HG02870 (cell line): ENCODE measurements around the gene GLB1L2.

Experiments
- ATAC-seq: cut with Tn5 transposase; IDR thresholded peaks from one replicate; pipeline ENCODE4 v1.9.1; 2021; ENCODE audit warnings: mild to moderate bottlenecking, moderate library complexity; ENCODE audit not compliant: unreplicated experiment

The GLB1L2 gene

GRCh38 chr11:134401825-134402809, 70.3 kb downstream of the GLB1L2 start:
- no peak for ATAC-seq

- no peak for ATAC-seq
Measured at GRCh38 chr11:134402910-134403309, 71.1 kb downstream of the GLB1L2 start.

- ATAC-seq = no peak
Measured at GRCh38 chr11:134404575-134405341, 73.0 kb downstream of the GLB1L2 start.

- ATAC-seq = no peak
Measured at GRCh38 chr11:134405436-134405835, 73.6 kb downstream of the GLB1L2 start.

- no peak for ATAC-seq
Measured at GRCh38 chr11:134405841-134406240, 74.1 kb downstream of the GLB1L2 start.

- no peak for ATAC-seq
Measured at GRCh38 chr11:134406264-134407185, 74.7 kb downstream of the GLB1L2 start.

- no peak for ATAC-seq
Measured at GRCh38 chr11:134407321-134407828, 75.6 kb downstream of the GLB1L2 start.

- ATAC-seq = no peak
Measured at GRCh38 chr11:134407923-134408322, 76.1 kb downstream of the GLB1L2 start.

GRCh38 chr11:134409552-134410429, 78.0 kb downstream of the GLB1L2 start:
- ATAC-seq = no peak

- no peak for ATAC-seq
Measured at GRCh38 chr11:134410766-134411165, 79.0 kb downstream of the GLB1L2 start.

GRCh38 chr11:134412203-134413042, 80.6 kb downstream of the GLB1L2 start, which contains the start of gene B3GAT1:
TSS of gene B3GAT1 (minus strand) at chr11:134412242. CDS start at chr11:134387659, 24,583 bp downstream.
- no peak for ATAC-seq

GRCh38 chr11:134413043-134413825, 81.4 kb downstream of the GLB1L2 start:
- ATAC-seq = no peak

GRCh38 chr11:134413826-134414731, 82.3 kb downstream of the GLB1L2 start:
- ATAC-seq = no peak

- ATAC-seq = no peak
Measured at GRCh38 chr11:134414766-134415765, 83.3 kb downstream of the GLB1L2 start.

- no peak for ATAC-seq
Measured at GRCh38 chr11:134416726-134417125, 84.9 kb downstream of the GLB1L2 start.
